GM12891 (cell line): ENCODE results near the gene OPCML.

Experiments
- PAX5 ChIP-seq: IDR thresholded peaks from 2 replicates; pipeline ENCODE4 v1.6.1; 2011; ENCODE audit warnings: low read length, moderate library complexity, mild to moderate bottlenecking; ENCODE audit not compliant: insufficient read depth, severe bottlenecking
- POLR2A ChIP-seq: IDR thresholded peaks from 2 replicates; pipeline ENCODE4 v1.6.1; 2011; ENCODE audit warnings: low read depth, low read length, control low read depth
- POLR2AphosphoS5 ChIP-seq: IDR thresholded peaks from 2 replicates; pipeline ENCODE4 v1.6.1; 2011; ENCODE audit warnings: low read depth, low read length, control low read depth
- TAF1 ChIP-seq: IDR thresholded peaks from 2 replicates; pipeline ENCODE4 v1.6.1; 2011; ENCODE audit warnings: low read depth, low read length, control low read depth

- TF ChIP-seq PAX5 (no peak), TAF1 (no peak), POLR2A (no peak), POLR2AphosphoS5 (no peak)
These were observed 649.1 kb downstream of the OPCML start for GRCh38 chr11:132883241-132883640.
